ENCODE data around the gene PWWP2B.

GRCh38 chr10:132362151-132362611 is 34.8 kb upstream of the PWWP2B start:
- TF ChIP-seq BORCS8-MEF2B (CRISPR knock-in tag; IDR thresholded peaks at IDR 0.05) = no peak
- no peak for TF ChIP-seq CREB1 (IDR thresholded peaks at IDR 0.05)
- TF ChIP-seq CREB1 (CRISPR knock-in tag; IDR thresholded peaks at IDR 0.05) = no peak
- TF ChIP-seq MYC (CRISPR knock-in tag; IDR thresholded peaks at IDR 0.05; ENCODE audit: borderline replicate concordance) = no peak
- TF ChIP-seq ZNF513 (CRISPR knock-in tag; conservative IDR thresholded peaks at IDR 0.05) = no peak
- TF ChIP-seq, protein P1, sequence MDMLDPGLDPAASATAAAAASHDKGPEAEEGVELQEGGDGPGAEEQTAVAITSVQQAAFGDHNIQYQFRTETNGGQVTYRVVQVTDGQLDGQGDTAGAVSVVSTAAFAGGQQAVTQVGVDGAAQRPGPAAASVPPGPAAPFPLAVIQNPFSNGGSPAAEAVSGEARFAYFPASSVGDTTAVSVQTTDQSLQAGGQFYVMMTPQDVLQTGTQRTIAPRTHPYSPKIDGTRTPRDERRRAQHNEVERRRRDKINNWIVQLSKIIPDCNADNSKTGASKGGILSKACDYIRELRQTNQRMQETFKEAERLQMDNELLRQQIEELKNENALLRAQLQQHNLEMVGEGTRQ (IDR thresholded peaks at IDR 0.05; ENCODE audit: low read depth, low read length) = no peak
- TF ChIP-seq, protein P1 (CRISPR knock-in tag; IDR thresholded peaks at IDR 0.05; ENCODE audit: borderline replicate concordance) = no peak
- no peak for TF ChIP-seq FOSL2 (CRISPR knock-in tag; IDR thresholded peaks at IDR 0.05)
- TF ChIP-seq, protein P2, sequence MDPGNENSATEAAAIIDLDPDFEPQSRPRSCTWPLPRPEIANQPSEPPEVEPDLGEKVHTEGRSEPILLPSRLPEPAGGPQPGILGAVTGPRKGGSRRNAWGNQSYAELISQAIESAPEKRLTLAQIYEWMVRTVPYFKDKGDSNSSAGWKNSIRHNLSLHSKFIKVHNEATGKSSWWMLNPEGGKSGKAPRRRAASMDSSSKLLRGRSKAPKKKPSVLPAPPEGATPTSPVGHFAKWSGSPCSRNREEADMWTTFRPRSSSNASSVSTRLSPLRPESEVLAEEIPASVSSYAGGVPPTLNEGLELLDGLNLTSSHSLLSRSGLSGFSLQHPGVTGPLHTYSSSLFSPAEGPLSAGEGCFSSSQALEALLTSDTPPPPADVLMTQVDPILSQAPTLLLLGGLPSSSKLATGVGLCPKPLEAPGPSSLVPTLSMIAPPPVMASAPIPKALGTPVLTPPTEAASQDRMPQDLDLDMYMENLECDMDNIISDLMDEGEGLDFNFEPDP (CRISPR knock-in tag; conservative IDR thresholded peaks at IDR 0.05) = no peak
- no peak for TF ChIP-seq YY1 (IDR thresholded peaks at IDR 0.05; ENCODE audit: insufficient read depth, insufficient replicate concordance, low read depth, low read length)
- TF ChIP-seq, protein P3, sequence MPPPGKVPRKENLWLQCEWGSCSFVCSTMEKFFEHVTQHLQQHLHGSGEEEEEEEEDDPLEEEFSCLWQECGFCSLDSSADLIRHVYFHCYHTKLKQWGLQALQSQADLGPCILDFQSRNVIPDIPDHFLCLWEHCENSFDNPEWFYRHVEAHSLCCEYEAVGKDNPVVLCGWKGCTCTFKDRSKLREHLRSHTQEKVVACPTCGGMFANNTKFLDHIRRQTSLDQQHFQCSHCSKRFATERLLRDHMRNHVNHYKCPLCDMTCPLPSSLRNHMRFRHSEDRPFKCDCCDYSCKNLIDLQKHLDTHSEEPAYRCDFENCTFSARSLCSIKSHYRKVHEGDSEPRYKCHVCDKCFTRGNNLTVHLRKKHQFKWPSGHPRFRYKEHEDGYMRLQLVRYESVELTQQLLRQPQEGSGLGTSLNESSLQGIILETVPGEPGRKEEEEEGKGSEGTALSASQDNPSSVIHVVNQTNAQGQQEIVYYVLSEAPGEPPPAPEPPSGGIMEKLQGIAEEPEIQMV (CRISPR knock-in tag; IDR thresholded peaks at IDR 0.05; ENCODE audit: low read depth) = no peak
- no peak for TF ChIP-seq AKAP8 (CRISPR knock-in tag; IDR thresholded peaks at IDR 0.05)
- no peak for TF ChIP-seq AGO2 (optimal IDR thresholded peaks at IDR 0.05; ENCODE audit: low read depth, low read length)
- TF ChIP-seq, protein P4, sequence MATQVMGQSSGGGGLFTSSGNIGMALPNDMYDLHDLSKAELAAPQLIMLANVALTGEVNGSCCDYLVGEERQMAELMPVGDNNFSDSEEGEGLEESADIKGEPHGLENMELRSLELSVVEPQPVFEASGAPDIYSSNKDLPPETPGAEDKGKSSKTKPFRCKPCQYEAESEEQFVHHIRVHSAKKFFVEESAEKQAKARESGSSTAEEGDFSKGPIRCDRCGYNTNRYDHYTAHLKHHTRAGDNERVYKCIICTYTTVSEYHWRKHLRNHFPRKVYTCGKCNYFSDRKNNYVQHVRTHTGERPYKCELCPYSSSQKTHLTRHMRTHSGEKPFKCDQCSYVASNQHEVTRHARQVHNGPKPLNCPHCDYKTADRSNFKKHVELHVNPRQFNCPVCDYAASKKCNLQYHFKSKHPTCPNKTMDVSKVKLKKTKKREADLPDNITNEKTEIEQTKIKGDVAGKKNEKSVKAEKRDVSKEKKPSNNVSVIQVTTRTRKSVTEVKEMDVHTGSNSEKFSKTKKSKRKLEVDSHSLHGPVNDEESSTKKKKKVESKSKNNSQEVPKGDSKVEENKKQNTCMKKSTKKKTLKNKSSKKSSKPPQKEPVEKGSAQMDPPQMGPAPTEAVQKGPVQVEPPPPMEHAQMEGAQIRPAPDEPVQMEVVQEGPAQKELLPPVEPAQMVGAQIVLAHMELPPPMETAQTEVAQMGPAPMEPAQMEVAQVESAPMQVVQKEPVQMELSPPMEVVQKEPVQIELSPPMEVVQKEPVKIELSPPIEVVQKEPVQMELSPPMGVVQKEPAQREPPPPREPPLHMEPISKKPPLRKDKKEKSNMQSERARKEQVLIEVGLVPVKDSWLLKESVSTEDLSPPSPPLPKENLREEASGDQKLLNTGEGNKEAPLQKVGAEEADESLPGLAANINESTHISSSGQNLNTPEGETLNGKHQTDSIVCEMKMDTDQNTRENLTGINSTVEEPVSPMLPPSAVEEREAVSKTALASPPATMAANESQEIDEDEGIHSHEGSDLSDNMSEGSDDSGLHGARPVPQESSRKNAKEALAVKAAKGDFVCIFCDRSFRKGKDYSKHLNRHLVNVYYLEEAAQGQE (IDR thresholded peaks at IDR 0.05; ENCODE audit: borderline replicate concordance in 1 of 2, low read depth in 1 of 2, low read length in 2 of 2) = no peak
- no peak for TF ChIP-seq GABPA (IDR thresholded peaks at IDR 0.05; ENCODE audit: low read depth, low read length)
- no peak for TF ChIP-seq GABPA (CRISPR knock-in tag; IDR thresholded peaks at IDR 0.05; ENCODE audit: low read depth)
- no peak for TF ChIP-seq CREBL2 (CRISPR knock-in tag; IDR thresholded peaks at IDR 0.05; ENCODE audit: borderline replicate concordance)
